NOMO-1 (cell line): ENCODE data around the gene EYA4.
"Not testable (repeated sequence)": the region's sequence is repeated elsewhere in the genome, so short reads cannot be mapped to it uniquely, and the experiment has no call there.

Source experiments
- DNase-seq, 2 experiments: peaks; one replicate each; lab custom pipeline; 2025; ENCODE audit not compliant: unreplicated experiment in 2 of 2; lab: John Stamatoyannopoulos, UW

The EYA4 gene

GRCh38 chr6:133551436-133551835 lies 310.3 kb downstream of the EYA4 start:
- no peak for DNase-seq

DNA sequence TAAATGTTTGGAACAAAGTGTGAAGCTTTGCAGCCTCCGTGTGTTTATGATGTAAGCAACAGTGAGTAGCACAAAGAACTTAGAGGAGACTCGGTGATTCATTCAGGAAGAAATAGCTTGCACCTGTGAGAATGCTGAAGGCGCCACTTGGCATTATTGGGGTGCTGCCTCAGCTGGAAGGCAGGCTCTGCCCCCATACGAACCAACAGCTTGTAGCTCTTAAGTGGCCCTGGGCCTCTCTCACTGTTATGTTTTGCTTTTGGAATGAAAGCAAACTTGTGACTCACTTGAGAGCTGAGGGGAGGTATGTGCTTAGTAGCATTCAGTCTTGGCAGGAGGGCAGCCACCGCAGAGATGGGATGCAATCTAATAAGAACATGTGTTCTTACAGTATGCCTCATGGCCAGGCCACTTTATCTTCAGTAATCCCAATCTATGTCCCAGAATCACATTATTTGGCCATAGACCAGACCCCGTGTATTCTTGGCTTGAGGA lies 310.7 kb downstream of the EYA4 start:
- DNase-seq: no peak

- peak in 1 of 2 experiments; percentile 27 for DNase-seq
These were observed 312.5 kb downstream of the EYA4 start for GRCh38 chr6:133553652-133554051.

- not testable (repeated sequence) for DNase-seq
These were observed 313.0 kb downstream of the EYA4 start for GRCh38 chr6:133554121-133554520.

DNA sequence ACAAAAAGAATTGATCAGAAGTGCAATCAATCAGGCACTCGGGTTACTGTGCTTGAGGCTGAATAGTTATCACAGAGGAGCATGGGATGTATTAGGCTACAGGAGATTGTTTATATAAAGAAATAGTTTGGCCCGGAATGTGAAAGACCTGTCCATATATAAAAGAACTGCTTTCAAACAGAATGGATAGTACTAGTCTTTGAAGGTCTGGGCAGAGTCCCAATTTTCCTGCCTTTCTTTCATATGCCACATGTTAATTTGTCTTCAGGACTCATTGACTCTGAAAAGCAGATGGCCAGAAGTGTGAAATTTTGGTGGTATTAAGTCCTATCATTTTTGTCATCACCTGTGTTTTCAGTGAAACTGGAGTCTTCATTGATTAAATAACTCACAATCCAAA lies 314.5 kb downstream of the EYA4 start:
- no peak for DNase-seq

DNA sequence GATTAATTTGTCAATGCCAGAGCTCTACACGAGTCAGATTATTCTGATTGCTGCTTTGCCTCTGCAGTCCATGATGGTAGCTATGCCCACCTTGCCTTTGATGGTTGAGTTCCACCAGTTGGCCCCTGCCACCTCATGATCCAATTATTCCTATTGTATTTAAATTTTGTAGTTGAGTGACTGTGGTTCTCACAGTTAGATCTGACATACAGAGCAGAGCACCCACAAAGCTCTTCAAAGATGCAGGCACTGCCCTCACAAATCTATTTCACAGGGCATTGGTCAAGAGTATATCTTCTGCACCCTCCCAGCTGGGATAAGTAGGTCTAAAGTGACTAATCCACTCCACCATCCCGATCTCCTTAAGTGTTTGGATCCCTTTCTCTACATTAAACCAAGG lies 318.8 kb downstream of the EYA4 start:
- no peak for DNase-seq

DNA sequence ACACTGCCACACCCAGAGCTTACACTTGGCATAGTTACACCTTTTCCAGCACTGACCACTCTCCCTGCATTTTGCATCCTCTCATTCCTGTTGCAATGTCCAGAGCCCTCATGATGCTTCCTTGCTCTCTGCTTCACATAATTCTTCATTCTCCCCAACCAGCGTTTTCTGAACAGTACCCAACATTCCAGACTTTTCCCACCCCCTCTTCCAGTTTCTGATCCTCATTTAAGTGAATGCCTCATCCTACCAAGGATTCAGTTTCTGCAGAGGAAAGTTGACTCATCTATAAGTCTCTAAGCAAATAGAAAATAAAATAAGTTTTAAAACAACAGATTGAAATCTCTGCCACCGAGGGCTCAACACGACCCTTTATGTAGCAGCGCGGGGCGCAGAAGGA lies 326.5 kb downstream of the EYA4 start:
- no peak for DNase-seq

DNA sequence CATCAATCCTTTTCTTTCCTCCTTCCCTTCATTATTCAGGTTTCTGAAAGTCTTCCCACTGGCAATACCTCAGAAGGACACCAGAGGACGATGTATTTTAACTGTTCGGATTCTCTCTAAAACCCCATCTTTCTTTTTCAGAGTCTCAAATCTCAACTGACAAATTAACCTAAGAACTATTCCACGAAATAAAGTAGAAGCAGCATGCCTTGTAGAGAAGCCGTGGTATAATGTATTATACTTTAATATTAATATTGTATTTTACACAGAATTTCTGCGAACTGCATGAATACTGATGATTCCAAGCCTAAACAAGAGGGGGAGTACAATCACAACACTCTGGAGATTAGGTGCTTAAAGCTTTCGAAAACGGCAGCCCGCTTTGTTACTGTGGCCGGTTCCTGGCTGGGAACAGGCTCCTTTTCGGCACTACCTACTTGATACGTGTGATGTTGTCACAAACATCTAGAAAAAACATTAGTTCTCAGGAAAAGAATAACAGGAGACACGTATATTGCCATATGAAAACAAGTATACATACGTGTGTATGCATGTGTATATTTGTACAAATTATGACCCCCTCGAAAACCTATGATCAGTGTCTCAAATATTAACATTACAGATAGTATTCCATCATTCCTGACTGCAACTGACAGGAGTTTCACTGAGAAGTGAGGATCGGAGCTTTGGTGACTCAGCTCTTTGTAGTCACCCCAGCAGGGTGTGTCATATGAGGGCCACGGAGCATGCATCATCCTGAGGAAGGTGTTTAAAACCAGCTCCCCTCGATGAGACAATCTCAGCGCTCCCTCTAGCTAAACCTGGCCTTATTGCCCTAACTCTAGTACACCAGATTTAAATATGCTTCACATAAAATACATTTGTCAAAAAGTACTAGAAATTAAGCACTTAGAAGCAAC lies 328.1 kb downstream of the EYA4 start:
- DNase-seq: peak in 1 of 2 experiments; percentile 4

- DNase-seq: no peak
These were observed 330.5 kb downstream of the EYA4 start for GRCh38 chr6:133571681-133572080.

GRCh38 chr6:133577851-133578250 lies 336.7 kb downstream of the EYA4 start:
- no peak for DNase-seq
